Panc1 (cell line): ENCODE results near the gene TNIP1. TPM values are rescaled to one million over a fixed set of nuclear protein-coding genes. Genes with fewer than 3 reads are reported as not detected.

Source experiments
- ATAC-seq: fragments of 200-7000 bp; cut with Tn5 transposase; 2 replicates; pipeline ENCODE4 v1.9.1; 2020; ENCODE audit warnings: mild to moderate bottlenecking, moderate library complexity
- BruUV-seq: library from RNA; stranded (reverse); fragments of 400-500 nt; replicated peaks from 2 replicates; lab custom pipeline; 2021; lab: Mats Ljungman, UMichigan
- CTCF ChIA-PET: fragments of 300-600 bp; sonication (Branson Sonifier 250); formaldehyde crosslinking; loops from one replicate; lab custom pipeline; 2022; ENCODE audit warnings: antibody characterized with exemption; lab: Charles Lee
- POLR2A ChIA-PET: fragments of 300-600 bp; sonication (Branson Sonifier 250); formaldehyde crosslinking; loops from one replicate; lab custom pipeline; 2022; ENCODE audit warnings: antibody characterized with exemption; lab: Charles Lee
- DNase-seq: peaks from one replicate; pipeline ENCODE4 v3.0.0-alpha.2; 2010; ENCODE audit warnings: low read depth, low spot score
- H3K27ac ChIP-seq: 2 replicates; pipeline ENCODE4 v1.5.1; 2011; ENCODE audit warnings: mild to moderate bottlenecking, low read length, inconsistent platforms
- H3K27me3 ChIP-seq: fragments of 200-500 bp; sonication (Bioruptor generic); 2 replicates; pipeline ENCODE4 v1.6.0; 2014; ENCODE audit warnings: low read length, inconsistent platforms; ENCODE audit not compliant: control insufficient read depth, insufficient read depth
- H3K36me3 ChIP-seq: fragments of 200-500 bp; sonication (Bioruptor generic); 2 replicates; pipeline ENCODE4 v1.5.1; 2014; ENCODE audit warnings: inconsistent platforms, mild to moderate bottlenecking, low read length, moderate library complexity; ENCODE audit not compliant: control insufficient read depth, insufficient read depth
- H3K4me1 ChIP-seq: 2 replicates; pipeline ENCODE4 v1.5.1; 2011; ENCODE audit warnings: inconsistent platforms, mild to moderate bottlenecking, low read length, moderate library complexity; ENCODE audit not compliant: control insufficient read depth, insufficient read depth
- H3K4me3 ChIP-seq, 2 experiments: 2 replicates each; pipeline ENCODE4 v1.5.1; 2011 to 2012; ENCODE audit warnings: low read depth in 2 of 2, low read length in 2 of 2, mild to moderate bottlenecking in 2 of 2, inconsistent platforms in 1 of 2, moderate library complexity in 1 of 2
- H3K9me3 ChIP-seq: fragments of 200-500 bp; sonication (Bioruptor generic); 2 replicates; pipeline ENCODE4 v1.5.1; 2014; ENCODE audit warnings: low read depth, mild to moderate bottlenecking, inconsistent platforms, low read length, moderate library complexity; ENCODE audit not compliant: control insufficient read depth, insufficient read depth
- CTCF ChIP-seq: fragments of 450-650 bp; IDR thresholded peaks from 2 replicates; pipeline ENCODE4 v1.5.1; 2017; ENCODE audit warnings: mild to moderate bottlenecking
- POLR2AphosphoS5 ChIP-seq: IDR thresholded peaks from 2 replicates; pipeline ENCODE4 v1.6.1; 2012; ENCODE audit warnings: mild to moderate bottlenecking, low read depth, low read length, moderate library complexity
- SIN3A ChIP-seq: IDR thresholded peaks from 2 replicates; pipeline ENCODE4 v1.6.1; 2012; ENCODE audit warnings: low read depth, mild to moderate bottlenecking, low read length, moderate library complexity, borderline replicate concordance; ENCODE audit not compliant: insufficient read depth
- TCF7L2 ChIP-seq: IDR thresholded peaks from 2 replicates; pipeline ENCODE4 v1.6.1; 2011; ENCODE audit warnings: mild to moderate bottlenecking, low read depth, low read length, inconsistent platforms
- in situ Hi-C: cut with HindIII; loops from 2 replicates; pipeline ENCODE4 v1.10.0; 2016; ENCODE audit warnings: low sequenced_read_pairs, low pct_unique_long_range_greater_than_20kb
- intact Hi-C: fragments of 100-400 bp; cut with micrococcal nuclease; formaldehyde crosslinking; loops from one replicate; pipeline ENCODE4 v1.10.0; 2022; ENCODE audit not compliant: unreplicated experiment
- total RNA-seq: library from RNA; stranded (reverse); gene quantifications from one replicate; pipeline ENCODE4 v1.2.1, GENCODE V29; 2021; ENCODE audit not compliant: unreplicated experiment
- TF ChIP-seq, protein P1 (sequence below), 2 experiments: IDR thresholded peaks; 2 replicates each; pipeline ENCODE4 v1.6.1; 2011 to 2012; ENCODE audit warnings: low read depth in 2 of 2, control low read depth in 1 of 2, low read length in 1 of 2, mild to moderate bottlenecking in 1 of 2, moderate library complexity in 1 of 2; ENCODE audit not compliant: insufficient read depth in 1 of 2

The TNIP1 gene
- total RNA-seq, 1 experiment from 2014 or later: 81.9 TPM

GRCh38 chr5:151066920-151067319 lies 13.9 kb downstream of the TNIP1 start:
- no peaks in the 10 kb centered on the region for H3K27me3 ChIP-seq
- H3K36me3 ChIP-seq: no peaks in the 10 kb centered on the region
- no TSS peak for BruUV-seq
- intact Hi-C loops (no loop called here), in situ Hi-C loops (no loop called here)
- POLR2A ChIA-PET: no interaction called here
- ATAC-seq (no peak), DNase-seq (no peak)
- no peak overlapping the region for H3K4me3 ChIP-seq
- no peak overlapping the region for H3K27ac ChIP-seq
- H3K4me1 ChIP-seq: no peaks in the 10 kb centered on the region; the same call in 1 of the 2 replicates
- TF ChIP-seq, protein P1, sequence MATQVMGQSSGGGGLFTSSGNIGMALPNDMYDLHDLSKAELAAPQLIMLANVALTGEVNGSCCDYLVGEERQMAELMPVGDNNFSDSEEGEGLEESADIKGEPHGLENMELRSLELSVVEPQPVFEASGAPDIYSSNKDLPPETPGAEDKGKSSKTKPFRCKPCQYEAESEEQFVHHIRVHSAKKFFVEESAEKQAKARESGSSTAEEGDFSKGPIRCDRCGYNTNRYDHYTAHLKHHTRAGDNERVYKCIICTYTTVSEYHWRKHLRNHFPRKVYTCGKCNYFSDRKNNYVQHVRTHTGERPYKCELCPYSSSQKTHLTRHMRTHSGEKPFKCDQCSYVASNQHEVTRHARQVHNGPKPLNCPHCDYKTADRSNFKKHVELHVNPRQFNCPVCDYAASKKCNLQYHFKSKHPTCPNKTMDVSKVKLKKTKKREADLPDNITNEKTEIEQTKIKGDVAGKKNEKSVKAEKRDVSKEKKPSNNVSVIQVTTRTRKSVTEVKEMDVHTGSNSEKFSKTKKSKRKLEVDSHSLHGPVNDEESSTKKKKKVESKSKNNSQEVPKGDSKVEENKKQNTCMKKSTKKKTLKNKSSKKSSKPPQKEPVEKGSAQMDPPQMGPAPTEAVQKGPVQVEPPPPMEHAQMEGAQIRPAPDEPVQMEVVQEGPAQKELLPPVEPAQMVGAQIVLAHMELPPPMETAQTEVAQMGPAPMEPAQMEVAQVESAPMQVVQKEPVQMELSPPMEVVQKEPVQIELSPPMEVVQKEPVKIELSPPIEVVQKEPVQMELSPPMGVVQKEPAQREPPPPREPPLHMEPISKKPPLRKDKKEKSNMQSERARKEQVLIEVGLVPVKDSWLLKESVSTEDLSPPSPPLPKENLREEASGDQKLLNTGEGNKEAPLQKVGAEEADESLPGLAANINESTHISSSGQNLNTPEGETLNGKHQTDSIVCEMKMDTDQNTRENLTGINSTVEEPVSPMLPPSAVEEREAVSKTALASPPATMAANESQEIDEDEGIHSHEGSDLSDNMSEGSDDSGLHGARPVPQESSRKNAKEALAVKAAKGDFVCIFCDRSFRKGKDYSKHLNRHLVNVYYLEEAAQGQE (IDR thresholded peaks at IDR 0.05; ENCODE audit: insufficient read depth in 1 of 2, low read depth in 2 of 2, low read length in 1 of 2): no peak
- TF ChIP-seq SIN3A: no peak
- no peak for TF ChIP-seq TCF7L2
- TF ChIP-seq CTCF: no peak
- no peak for TF ChIP-seq POLR2AphosphoS5
- no peaks in the 10 kb centered on the region for H3K9me3 ChIP-seq
- CTCF ChIA-PET: no interaction called here

DNA sequence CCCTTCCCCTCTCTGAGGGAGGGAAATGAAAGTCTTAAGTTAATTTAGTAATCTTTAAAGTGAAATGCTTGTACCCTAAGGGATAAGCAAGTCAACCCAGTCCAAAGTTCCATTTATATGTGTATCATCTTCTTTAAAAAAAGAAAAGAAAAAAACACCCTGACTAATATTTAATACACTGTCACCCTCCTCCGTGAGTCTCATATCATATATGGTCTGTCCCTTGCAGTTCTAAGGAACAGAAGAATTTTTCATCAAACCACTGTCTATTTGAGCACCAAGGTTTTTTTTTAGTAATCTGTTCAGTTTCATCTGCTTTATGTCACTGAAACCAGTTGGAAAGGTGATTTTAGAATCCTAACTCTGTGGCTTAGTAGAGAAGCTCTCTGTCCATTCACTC lies 15.2 kb downstream of the TNIP1 start:
- Histone ChIP-seq H3K27me3 (no peaks in the 10 kb centered on the region), H3K4me3 (no peak overlapping the region), H3K36me3 (no peaks in the 10 kb centered on the region), H3K9me3 (no peaks in the 10 kb centered on the region), H3K27ac (no peak overlapping the region), H3K4me1 (no peaks in the 10 kb centered on the region; the same call in 1 of the 2 replicates)
- TF ChIP-seq SIN3A (no peak), TCF7L2 (no peak), CTCF (no peak), POLR2AphosphoS5 (no peak)
- TF ChIP-seq, protein P1 (IDR thresholded peaks at IDR 0.05; ENCODE audit: insufficient read depth in 1 of 2, low read depth in 2 of 2, low read length in 1 of 2): no peak
- no TSS peak for BruUV-seq
- ATAC-seq (no peak), DNase-seq (no peak)
- intact Hi-C loops: no loop called here
- ChIA-PET POLR2A (no interaction called here), CTCF (interaction anchor here (0.6 kb wide), 1 partner anchor 387 kb away, joined by 4 read pairs; no protein-coding TSS in a partner anchor)
- in situ Hi-C loops: no loop called here
